Left ventricle myocardium inferior (tissue), 1 donor: ENCODE results near the gene ZFAND2B. TPM values are rescaled to one million over a fixed set of nuclear protein-coding genes. Genes with fewer than 3 reads are reported as not detected.

Experiments used
- DNase-seq: peaks from one replicate; pipeline ENCODE4 v3.0.0-alpha.2; 2020
- H3K27ac ChIP-seq: fragments of 200-600 bp; replicated peaks from 2 replicates; pipeline ENCODE4 v1.8.0; 2021
- H3K27me3 ChIP-seq: fragments of 200-600 bp; 2 replicates; pipeline ENCODE4 v1.8.0; 2021; ENCODE audit warnings: low read depth
- H3K36me3 ChIP-seq: fragments of 200-600 bp; 2 replicates; pipeline ENCODE4 v1.8.0; 2021
- H3K4me1 ChIP-seq: fragments of 200-600 bp; 2 replicates; pipeline ENCODE4 v1.8.0; 2021
- H3K4me3 ChIP-seq: fragments of 200-600 bp; 2 replicates; pipeline ENCODE4 v1.8.0; 2021; ENCODE audit warnings: mild to moderate bottlenecking, moderate library complexity
- H3K9me3 ChIP-seq: fragments of 200-600 bp; replicated peaks from 2 replicates; pipeline ENCODE4 v1.8.0; 2021
- CTCF ChIP-seq: fragments of 200-600 bp; IDR thresholded peaks from 2 replicates; pipeline ENCODE4 v1.8.0; 2021; ENCODE audit warnings: antibody characterized with exemption, mild to moderate bottlenecking, borderline replicate concordance
- intact Hi-C: fragments of 100-400 bp; cut with micrococcal nuclease; formaldehyde crosslinking; loops from one replicate; pipeline ENCODE4 v1.11.0; 2022
- total RNA-seq: library from RNA; stranded (reverse); fragmentation: NEBNext Ultra II Directional; extraction: Animal tissue kit (Norgen Biotek cat#: 25700); gene quantifications from one replicate; pipeline ENCODE4 v1.2.1, GENCODE V29; 2021
- donor health status: DM: no; HTN: yes; CAD: no; lungs with severe emphysema.

Gene ZFAND2B
- total RNA-seq, 1 donor from 2014 or later = 19.7 TPM

GRCh38 chr2:219230059-219230540, 23.5 kb downstream of the ZFAND2B start:
- Histone ChIP-seq H3K27ac (peak overlapping the region; percentile 96), H3K4me1 (peaks cover 65% of the 10 kb centered on the region), H3K36me3 (peaks cover 61% of the 10 kb centered on the region), H3K27me3 (no peaks in the 10 kb centered on the region), H3K4me3 (peak overlapping the region; percentile 83), H3K9me3 (no peaks in the 10 kb centered on the region)
- DNase-seq = no peak
- intact Hi-C loops = no loop called here
- TF ChIP-seq CTCF = no peak

GRCh38 chr2:219234331-219234730, 27.7 kb downstream of the ZFAND2B start:
- no peak overlapping the region for H3K4me3 ChIP-seq
- no peak for TF ChIP-seq CTCF
- H3K27ac ChIP-seq = no peak overlapping the region
- no peak for DNase-seq
- no peaks in the 10 kb centered on the region for H3K27me3 ChIP-seq
- no peaks in the 10 kb centered on the region for H3K9me3 ChIP-seq
- peaks cover 41% of the 10 kb centered on the region for H3K4me1 ChIP-seq
- peaks cover 71% of the 10 kb centered on the region for H3K36me3 ChIP-seq
- intact Hi-C loops = no loop called here

GRCh38 chr2:219243291-219243761, 36.7 kb downstream of the ZFAND2B start:
- Histone ChIP-seq H3K9me3 (no peaks in the 10 kb centered on the region), H3K4me1 (peaks cover 37% of the 10 kb centered on the region), H3K27ac (no peak overlapping the region), H3K27me3 (no peaks in the 10 kb centered on the region), H3K4me3 (peak overlapping the region; percentile 41), H3K36me3 (peaks cover 18% of the 10 kb centered on the region)
- intact Hi-C loops = no loop called here
- TF ChIP-seq CTCF = no peak
- DNase-seq = no peak

GRCh38 chr2:219244789-219245147, 38.2 kb downstream of the ZFAND2B start:
- Histone ChIP-seq H3K9me3 (no peaks in the 10 kb centered on the region), H3K36me3 (peaks cover 18% of the 10 kb centered on the region), H3K4me1 (peaks cover 52% of the 10 kb centered on the region), H3K4me3 (peak overlapping the region; percentile 81), H3K27me3 (no peaks in the 10 kb centered on the region), H3K27ac (peak overlapping the region; percentile 93)
- DNase-seq = no peak
- TF ChIP-seq CTCF = no peak
- intact Hi-C loops = no loop called here

- intact Hi-C loops = no loop called here
- Histone ChIP-seq H3K27ac (peak within 1 kb of the TSS; percentile 93), H3K27me3 (no peaks in the 10 kb centered on the region), H3K36me3 (peaks cover 23% of the 10 kb centered on the region), H3K9me3 (no peaks in the 10 kb centered on the region), H3K4me1 (peaks cover 57% of the 10 kb centered on the region), H3K4me3 (peak within 1 kb of the TSS; percentile 81)
- DNase-seq = peak; percentile 96
- TF ChIP-seq CTCF = no peak
These were observed 38.7 kb downstream of the ZFAND2B start, which contains the start of the genes GLB1L and STK16 for GRCh38 chr2:219245148-219245898. GLB1L (minus strand) TSS chr2:219245444; CDS start chr2:219243573, 1,871 bp downstream. STK16 (plus strand) TSS chr2:219245479; CDS start chr2:219246000, 521 bp downstream.
